ENCODE measurements around the gene NTM. TPM values are rescaled to one million over a fixed set of nuclear protein-coding genes. Genes with fewer than 3 reads are reported as not detected.

Gene NTM
- total and polyA plus RNA-seq, 10 donors = 0.13 to 1.6 (median 0.67) TPM

DNA sequence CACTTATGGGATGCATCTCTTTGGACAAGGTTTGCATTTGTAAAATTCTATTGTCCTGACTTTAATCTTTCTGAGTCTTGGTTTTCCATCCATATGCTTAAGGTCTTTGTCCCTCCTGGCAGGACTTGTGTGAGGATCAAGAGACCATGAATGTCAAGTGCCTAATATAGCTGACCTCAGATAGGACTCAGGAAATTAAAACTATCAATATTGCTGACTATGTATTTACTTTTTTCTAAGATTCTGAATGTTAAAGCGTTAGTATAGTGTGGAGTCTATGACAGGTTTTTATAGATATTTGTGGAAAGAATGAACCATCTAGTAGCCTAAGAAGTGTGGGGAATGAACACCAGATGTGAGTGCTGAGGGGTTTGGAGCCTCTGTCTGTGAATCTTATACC lies 637.8 kb downstream of the NTM start:
- Histone ChIP-seq H3K36me3 (no peaks in the 10 kb centered on the region), H3K9me3 (no peaks in the 10 kb centered on the region), H3K27me3 (replicated peaks in 1 of 7) (no peaks in the 10 kb centered on the region), H3K4me1 (no peaks in the 10 kb centered on the region), H3K4me3 (no peak overlapping the region), H3K27ac (no peak overlapping the region)
- WGBS, 5 donors = 38 to 80% (median 49%) methylated on average over 1 of the region's 1 CpG
- no peak for DNase-seq
- intact Hi-C loops (cut with DNase I; ENCODE audit: low total_unique reads) = no loop called here
- TF ChIP-seq POLR2AphosphoS5 (IDR thresholded peaks at IDR 0.05) = no peak
- TF ChIP-seq, protein P1, sequence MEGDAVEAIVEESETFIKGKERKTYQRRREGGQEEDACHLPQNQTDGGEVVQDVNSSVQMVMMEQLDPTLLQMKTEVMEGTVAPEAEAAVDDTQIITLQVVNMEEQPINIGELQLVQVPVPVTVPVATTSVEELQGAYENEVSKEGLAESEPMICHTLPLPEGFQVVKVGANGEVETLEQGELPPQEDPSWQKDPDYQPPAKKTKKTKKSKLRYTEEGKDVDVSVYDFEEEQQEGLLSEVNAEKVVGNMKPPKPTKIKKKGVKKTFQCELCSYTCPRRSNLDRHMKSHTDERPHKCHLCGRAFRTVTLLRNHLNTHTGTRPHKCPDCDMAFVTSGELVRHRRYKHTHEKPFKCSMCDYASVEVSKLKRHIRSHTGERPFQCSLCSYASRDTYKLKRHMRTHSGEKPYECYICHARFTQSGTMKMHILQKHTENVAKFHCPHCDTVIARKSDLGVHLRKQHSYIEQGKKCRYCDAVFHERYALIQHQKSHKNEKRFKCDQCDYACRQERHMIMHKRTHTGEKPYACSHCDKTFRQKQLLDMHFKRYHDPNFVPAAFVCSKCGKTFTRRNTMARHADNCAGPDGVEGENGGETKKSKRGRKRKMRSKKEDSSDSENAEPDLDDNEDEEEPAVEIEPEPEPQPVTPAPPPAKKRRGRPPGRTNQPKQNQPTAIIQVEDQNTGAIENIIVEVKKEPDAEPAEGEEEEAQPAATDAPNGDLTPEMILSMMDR (IDR thresholded peaks at IDR 0.05 in 8 of 11, conservative IDR thresholded peaks at IDR 0.05 in 3 of 11) = no peak
- TF ChIP-seq POLR2A (IDR thresholded peaks at IDR 0.05) = no peak

DNA sequence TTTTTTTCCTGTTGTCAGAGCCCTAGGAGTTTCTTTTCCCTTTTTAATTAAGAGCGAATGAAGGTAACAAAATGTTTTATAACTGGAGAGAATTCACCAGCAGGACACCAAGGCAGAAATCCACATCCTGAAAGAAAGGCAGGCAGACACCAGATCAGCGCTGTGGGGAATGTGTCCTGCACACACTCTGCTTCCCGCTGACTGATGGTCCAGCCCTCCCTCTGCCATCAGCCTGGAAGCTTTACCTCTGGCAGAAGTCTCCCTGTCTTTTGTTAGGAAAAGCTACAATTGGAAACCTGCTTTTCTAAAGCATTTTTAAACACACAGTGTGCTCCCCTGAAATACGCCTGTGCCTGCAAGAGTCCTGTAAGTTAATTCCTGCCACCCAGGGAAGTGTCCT lies 638.5 kb downstream of the NTM start:
- H3K27me3 ChIP-seq (replicated peaks in 1 of 7) = no peaks in the 10 kb centered on the region
- DNase-seq = no peak
- TF ChIP-seq POLR2AphosphoS5 (IDR thresholded peaks at IDR 0.05) = no peak
- TF ChIP-seq POLR2A (IDR thresholded peaks at IDR 0.05) = no peak
- TF ChIP-seq, protein P1 (IDR thresholded peaks at IDR 0.05 in 8 of 11, conservative IDR thresholded peaks at IDR 0.05 in 3 of 11) = no peak
- H3K27ac ChIP-seq = no peak overlapping the region
- H3K4me1 ChIP-seq = no peaks in the 10 kb centered on the region
- no peaks in the 10 kb centered on the region for H3K9me3 ChIP-seq
- no peaks in the 10 kb centered on the region for H3K36me3 ChIP-seq
- intact Hi-C loops (cut with DNase I; ENCODE audit: low total_unique reads) = no loop called here
- no peak overlapping the region for H3K4me3 ChIP-seq
- 41 to 56% (median 49%) methylated on average over 4 of the region's 4 CpGs for WGBS, 5 donors

DNA sequence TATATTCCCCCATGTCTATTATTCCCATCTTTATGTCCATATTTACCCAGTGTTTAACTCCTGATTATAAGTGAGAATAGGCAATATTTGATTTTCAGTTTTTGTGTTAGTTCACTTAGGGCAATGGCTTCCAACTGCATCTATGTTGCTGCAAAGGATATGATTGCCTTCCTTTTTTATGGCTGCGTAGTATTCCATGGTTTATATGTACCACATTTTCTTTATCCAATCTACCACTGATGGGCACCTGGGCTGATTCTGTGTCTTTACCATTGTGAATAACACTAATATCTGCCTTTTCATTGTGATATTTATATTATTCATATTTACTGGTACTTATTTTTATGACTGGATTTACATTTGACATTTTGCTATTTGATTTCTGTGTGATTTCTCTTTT lies 649.6 kb downstream of the NTM start:
- H3K27ac ChIP-seq = no peak overlapping the region
- no peaks in the 10 kb centered on the region for H3K27me3 ChIP-seq (replicated peaks in 1 of 7)
- intact Hi-C loops (cut with DNase I; ENCODE audit: low total_unique reads) = no loop called here
- DNase-seq = no peak
- H3K9me3 ChIP-seq = peaks cover 0 to 11% (median 0%) of the 10 kb centered on the region in 8 donors
- no peaks in the 10 kb centered on the region for H3K36me3 ChIP-seq
- TF ChIP-seq, protein P1 (IDR thresholded peaks at IDR 0.05 in 8 of 11, conservative IDR thresholded peaks at IDR 0.05 in 3 of 11) = no peak
- TF ChIP-seq POLR2AphosphoS5 (IDR thresholded peaks at IDR 0.05) = no peak
- TF ChIP-seq POLR2A (IDR thresholded peaks at IDR 0.05) = no peak
- 86 to 97% (median 97%) methylated on average over 1 of the region's 1 CpG for WGBS, 5 donors
- no peaks in the 10 kb centered on the region for H3K4me1 ChIP-seq
- H3K4me3 ChIP-seq = no peak overlapping the region

DNA sequence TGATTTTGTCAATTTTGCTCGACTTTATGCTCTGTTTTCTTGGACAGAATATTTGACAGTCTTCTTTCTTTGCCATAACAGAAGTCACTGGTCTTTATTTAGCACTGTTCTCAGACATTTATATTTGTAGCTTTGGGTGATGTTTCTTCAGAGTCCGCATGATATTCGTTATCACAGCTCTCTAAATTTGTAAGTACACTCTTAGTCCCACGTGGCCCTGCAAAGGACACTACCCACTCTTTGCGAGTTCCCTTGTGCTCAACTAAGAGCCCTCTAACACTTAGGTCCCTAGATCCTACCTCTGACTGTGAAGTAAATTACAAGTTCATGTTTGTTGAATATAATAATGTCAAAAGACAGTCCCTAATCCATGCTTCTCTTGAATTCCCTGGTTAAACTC lies 651.9 kb downstream of the NTM start:
- Histone ChIP-seq H3K4me3 (no peak overlapping the region), H3K36me3 (no peaks in the 10 kb centered on the region), H3K27ac (no peak overlapping the region), H3K4me1 (no peaks in the 10 kb centered on the region), H3K27me3 (replicated peaks in 1 of 7) (no peaks in the 10 kb centered on the region), H3K9me3 (peaks cover 0 to 7% (median 0%) of the 10 kb centered on the region in 8 donors)
- WGBS, 5 donors = 82 to 85% (median 82%) methylated on average over 5 of the region's 5 CpGs
- intact Hi-C loops (cut with DNase I; ENCODE audit: low total_unique reads) = no loop called here
- TF ChIP-seq POLR2A (IDR thresholded peaks at IDR 0.05) (no peak), POLR2AphosphoS5 (IDR thresholded peaks at IDR 0.05) (no peak)
- TF ChIP-seq, protein P1 (IDR thresholded peaks at IDR 0.05 in 8 of 11, conservative IDR thresholded peaks at IDR 0.05 in 3 of 11) = no peak
- DNase-seq = no peak

Measured in spleen (tissue), 11 donors.